HG02678 (cell line): ENCODE measurements around the gene TAF4B.
"Not testable (repeated sequence)": the region's sequence is repeated elsewhere in the genome, so short reads cannot be mapped to it uniquely, and the experiment has no call there.

Experiments used
- ATAC-seq: cut with Tn5 transposase; IDR thresholded peaks from one replicate; pipeline ENCODE4 v1.9.1; 2021; ENCODE audit warnings: mild to moderate bottlenecking, moderate library complexity; ENCODE audit not compliant: unreplicated experiment

Gene TAF4B, protein sequence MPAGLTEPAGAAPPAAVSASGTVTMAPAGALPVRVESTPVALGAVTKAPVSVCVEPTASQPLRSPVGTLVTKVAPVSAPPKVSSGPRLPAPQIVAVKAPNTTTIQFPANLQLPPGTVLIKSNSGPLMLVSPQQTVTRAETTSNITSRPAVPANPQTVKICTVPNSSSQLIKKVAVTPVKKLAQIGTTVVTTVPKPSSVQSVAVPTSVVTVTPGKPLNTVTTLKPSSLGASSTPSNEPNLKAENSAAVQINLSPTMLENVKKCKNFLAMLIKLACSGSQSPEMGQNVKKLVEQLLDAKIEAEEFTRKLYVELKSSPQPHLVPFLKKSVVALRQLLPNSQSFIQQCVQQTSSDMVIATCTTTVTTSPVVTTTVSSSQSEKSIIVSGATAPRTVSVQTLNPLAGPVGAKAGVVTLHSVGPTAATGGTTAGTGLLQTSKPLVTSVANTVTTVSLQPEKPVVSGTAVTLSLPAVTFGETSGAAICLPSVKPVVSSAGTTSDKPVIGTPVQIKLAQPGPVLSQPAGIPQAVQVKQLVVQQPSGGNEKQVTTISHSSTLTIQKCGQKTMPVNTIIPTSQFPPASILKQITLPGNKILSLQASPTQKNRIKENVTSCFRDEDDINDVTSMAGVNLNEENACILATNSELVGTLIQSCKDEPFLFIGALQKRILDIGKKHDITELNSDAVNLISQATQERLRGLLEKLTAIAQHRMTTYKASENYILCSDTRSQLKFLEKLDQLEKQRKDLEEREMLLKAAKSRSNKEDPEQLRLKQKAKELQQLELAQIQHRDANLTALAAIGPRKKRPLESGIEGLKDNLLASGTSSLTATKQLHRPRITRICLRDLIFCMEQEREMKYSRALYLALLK

DNA sequence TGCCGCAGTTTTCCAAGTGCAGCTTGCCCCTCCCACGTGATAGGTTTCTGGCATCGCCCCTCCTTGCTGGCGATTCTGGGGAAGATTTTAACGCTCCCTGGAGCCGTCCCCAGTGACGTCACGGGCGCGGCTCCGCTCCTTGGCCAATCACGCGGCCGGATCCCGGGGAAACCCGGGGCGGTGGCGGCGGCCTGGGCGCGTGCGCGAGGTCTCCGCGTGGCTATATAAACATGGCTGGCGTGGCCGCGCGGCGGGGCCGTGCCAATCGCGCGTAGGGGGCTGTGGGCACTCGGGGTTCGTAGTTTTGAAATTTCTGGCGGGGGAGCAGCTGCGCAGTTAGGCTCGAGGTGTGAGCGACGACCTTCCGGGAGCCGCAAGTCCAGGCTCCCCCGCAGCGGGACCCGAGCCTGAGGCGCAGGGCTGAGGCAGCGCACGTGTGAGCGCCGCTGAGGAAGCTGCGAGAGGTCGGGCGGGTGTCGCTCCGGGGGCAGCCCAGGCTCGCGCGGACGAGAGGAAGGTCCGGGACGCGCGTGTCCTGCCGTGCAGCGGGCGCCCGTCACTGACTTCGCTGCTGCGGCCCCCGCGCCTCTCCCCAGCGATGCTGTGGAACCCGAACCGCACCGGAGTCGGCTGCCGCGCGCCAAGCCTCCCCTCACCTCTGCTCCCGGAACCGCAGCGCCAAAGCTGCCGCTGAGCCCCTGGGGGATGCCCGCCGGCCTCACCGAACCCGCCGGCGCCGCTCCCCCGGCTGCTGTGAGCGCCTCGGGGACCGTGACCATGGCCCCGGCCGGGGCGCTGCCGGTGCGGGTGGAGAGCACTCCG lies at the start of gene TAF4B:
TAF4B (plus strand) TSS at position 217 of the 822 bp plus-strand sequence; CDS start at position 706, 489 bp downstream.
- ATAC-seq: peak; percentile 88

DNA sequence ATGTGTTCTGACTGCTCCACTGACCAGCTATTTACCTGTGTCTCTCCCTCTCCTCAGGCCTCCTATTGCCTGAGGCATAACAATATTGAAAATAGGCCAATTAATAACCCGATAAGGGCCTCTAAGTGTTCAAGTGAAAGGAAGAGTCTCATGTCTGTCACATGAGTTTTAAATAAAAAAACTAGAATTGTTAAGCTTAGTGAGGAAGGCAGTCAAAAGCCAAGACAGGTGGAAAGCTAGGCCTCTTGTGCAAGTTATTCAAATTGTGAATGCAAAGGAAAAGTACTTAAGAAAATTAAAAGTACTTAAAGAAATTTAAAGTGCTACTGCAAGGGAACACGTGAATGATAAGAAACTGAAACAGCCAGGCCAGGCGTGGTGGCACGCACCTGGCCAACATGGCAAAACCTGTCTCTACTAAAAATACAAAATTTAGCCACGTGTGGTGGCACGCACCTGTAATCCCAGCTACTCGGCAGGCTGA lies 44.9 kb upstream of the TAF4B start:
- ATAC-seq: peak; percentile 81

DNA sequence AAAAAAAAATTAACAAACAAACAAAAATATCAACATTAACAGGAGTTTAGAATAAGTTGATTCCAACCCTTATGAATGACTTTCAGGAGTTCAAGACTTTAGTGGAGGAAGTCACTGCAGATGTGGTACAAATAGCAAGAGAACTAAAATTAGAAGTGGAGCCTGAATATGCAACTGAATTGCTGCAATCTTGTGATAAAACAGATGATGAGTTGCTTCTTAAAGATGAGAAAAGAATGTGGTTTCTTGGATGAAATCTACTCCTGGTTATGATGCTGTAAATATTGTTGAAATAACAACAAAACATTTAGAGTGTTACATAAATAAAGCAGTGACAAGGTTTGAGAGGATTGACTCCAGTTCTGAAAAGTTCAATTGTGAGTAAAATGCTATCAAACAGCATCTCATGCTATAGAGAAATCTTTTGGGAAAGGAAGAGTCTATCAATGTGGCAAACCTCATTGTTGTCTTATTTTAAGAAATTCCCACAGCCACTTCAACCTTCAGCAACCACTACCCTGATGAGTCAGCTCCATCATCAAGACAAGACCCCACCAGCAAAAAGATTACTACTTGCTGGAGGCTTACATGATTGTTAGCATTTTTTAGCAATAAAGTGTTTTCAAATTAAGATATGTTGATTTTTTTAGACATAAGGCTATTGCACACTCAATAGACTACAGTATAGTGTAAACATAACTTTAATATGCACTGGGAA lies 42.7 kb upstream of the TAF4B start:
- ATAC-seq: no peak

DNA sequence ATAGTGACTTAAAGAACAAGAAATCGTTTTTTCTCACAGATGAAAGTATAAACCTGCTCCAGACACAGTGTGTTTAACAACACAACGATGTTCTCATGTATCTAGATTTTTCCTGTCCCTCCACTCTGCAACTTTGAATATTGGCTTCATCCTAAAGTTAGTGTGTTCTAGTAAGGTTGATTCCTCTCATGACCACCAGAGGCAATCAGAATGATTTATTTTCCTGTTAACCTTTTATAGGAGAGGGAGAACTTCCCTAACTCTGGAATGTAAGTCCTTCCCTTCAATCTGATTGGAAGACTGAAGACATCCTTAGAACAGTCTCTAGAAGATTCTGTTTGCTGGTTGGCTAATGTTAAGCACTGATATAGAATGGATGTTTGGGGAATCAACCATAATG lies 41.0 kb upstream of the TAF4B start:
- no peak for ATAC-seq

DNA sequence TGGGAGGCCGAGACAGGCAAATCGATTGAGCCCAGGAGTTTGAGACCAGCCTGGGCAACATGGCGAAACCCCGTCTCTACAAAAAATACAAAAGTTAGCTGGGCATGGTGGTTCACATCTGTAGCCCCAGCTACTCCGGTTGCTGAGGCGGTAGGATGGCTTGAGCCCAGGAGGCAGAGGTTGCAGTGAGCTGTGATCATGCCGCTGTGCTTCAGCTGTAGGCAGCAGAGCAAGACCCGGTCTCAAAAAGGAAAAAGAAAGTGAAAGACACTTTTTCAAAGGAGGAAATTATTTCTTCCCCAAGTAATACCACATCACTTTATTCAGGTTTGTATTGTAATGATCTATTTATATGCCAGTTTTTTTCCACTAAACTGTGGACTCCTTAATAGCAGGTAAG lies 35.7 kb upstream of the TAF4B start:
- ATAC-seq: peak; percentile 80

DNA sequence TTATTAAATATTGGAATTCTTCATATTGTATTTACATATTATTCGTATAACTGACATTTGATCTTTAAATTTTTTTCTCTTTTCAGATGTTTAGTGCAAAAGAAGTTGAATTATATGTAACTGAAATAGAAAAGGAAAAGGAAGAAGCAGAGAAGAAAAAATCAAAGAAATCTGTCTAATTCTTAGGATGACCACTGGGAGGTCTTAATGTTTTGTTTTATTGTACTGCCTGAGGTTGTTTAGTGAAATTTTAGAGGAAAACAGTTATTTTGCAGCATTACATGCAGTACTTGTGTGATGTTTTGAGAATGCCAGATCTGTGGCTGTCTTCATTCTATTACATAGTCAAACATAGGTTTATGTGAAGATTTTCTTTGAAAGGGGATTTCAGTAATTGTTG lies 34.0 kb upstream of the TAF4B start:
- ATAC-seq: no peak

DNA sequence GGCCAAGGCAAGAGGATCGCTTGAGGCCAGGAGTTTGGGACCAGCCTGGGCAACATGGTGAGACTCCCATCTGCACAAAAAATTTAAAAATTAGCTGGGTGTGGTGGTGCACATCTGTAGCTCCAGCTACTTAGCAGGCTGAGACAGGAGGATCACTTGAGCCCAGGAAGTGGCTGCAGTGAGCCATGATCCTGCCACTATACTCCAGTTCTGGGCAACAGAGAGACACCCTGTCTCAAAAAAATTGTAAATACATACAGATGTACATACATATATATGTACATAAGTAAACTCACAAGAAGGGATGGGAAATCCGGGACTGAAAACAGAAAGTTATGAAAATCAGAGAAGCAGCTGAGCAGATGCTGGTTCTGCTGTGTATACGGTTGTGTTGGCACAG lies 29.6 kb upstream of the TAF4B start:
- ATAC-seq: no peak

DNA sequence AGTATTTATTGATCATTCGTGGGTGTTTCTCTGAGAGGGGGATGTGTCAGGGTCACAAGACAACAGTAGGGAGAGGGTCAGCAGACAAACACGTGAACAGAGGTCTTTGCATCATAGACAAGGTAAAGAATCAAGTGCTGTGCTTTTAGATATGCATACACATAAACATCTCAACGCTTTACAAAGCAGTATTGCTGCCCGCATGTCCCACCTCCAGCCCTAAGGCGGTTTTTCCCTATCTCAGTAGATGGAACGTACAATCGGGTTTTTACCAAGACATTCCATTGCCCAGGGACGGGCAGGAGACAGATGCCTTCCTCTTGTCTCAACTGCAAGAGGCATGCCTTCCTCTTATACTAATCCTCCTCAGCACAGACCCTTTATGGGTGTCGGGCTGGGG lies 24.2 kb upstream of the TAF4B start:
- not testable (repeated sequence) for ATAC-seq

DNA sequence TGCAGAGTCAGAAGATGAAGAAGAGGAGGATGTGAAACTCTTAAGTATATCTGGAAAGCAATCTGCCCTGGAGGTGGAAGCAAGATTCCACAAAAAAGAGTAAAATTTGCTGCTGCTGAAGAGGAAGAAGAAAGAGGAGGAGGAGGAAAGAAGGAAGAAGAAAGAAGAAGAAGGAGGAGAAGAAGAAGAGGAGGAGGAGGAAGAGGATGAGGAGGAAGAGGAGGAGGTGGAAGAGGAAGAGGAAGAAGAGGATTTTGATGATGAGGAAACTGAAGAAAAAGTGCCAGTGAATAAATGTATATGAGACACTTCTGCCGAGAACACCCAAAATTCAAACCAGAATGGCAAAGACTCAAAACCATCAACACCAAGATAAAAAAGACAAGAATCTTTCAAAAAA lies 20.9 kb upstream of the TAF4B start:
- ATAC-seq: no peak

DNA sequence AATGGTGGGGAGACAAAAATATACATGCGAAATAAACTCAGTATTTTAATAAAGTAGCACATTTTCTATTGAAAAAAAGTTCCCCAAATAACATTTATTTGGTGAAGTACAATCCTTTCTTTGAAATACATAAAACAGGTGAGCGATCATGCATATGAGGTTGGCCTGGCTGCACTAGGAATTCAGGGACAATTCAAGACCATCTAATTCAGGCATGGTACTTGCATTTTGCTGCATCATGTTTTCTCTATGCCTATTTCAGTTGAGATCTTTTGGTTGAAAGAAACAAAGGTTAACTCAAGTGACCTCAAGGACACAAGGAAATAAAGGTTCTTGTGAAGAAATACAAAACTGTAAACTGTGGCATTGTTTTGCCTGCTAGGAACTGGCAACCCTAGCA lies 19.8 kb upstream of the TAF4B start:
- no peak for ATAC-seq

DNA sequence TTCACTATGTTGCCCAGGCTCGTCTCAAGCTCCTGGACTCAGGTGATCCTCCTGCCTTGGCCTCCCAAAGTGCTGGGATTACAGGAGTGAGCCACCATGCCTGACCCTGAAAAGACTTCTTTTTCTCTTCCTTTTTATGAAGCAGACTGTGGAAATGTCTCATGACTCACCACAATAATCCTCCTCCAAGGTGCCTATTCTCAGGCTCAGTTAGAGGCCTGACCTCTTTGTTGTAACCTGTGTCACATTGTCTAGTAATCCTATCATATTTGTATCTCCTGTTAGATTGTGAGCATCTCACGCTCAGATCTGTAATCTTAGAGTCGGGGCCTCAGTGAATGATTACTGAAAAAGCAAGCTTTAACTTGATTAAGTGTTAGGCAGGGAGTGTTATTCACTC lies 18.3 kb upstream of the TAF4B start:
- ATAC-seq: no peak

DNA sequence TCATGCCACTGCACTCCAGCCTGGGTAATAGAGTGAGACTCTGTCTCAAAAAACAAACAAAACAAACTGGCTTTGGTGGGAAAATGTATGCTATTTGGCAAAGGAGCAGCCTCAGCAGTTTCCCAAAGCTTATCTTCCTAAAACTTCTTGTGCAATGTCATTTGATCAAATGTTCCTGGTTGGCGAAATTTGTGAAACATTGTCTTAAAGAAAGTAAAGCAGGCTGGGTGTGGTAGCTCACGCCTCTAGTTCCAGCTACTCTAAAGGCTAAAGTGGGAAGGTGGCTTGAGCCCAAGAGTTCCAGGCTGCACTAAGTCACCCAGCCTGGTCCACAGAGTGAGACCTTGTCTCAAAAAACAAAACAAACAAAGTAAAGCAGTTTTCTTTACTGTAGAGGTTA lies 17.3 kb upstream of the TAF4B start:
- no peak for ATAC-seq

DNA sequence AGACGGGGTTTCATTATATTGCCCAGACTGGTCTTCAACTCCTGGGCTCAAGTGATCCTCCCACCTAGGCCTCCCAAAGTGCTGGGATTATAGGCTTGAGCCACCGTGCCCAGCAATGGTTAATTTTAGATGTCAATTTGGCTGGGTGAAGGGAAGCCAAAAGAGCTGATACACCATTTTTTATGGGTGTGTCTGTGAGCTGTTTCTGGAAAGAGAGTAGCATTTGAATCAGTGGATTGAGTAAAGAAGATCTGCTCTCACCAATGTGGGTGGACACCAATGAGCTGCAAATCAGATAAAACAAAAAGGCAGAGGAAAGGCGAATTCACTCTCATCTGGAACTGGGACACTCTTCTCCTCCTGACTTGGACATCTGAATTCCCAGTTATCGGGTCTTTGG lies 16.1 kb upstream of the TAF4B start:
- ATAC-seq: no peak

DNA sequence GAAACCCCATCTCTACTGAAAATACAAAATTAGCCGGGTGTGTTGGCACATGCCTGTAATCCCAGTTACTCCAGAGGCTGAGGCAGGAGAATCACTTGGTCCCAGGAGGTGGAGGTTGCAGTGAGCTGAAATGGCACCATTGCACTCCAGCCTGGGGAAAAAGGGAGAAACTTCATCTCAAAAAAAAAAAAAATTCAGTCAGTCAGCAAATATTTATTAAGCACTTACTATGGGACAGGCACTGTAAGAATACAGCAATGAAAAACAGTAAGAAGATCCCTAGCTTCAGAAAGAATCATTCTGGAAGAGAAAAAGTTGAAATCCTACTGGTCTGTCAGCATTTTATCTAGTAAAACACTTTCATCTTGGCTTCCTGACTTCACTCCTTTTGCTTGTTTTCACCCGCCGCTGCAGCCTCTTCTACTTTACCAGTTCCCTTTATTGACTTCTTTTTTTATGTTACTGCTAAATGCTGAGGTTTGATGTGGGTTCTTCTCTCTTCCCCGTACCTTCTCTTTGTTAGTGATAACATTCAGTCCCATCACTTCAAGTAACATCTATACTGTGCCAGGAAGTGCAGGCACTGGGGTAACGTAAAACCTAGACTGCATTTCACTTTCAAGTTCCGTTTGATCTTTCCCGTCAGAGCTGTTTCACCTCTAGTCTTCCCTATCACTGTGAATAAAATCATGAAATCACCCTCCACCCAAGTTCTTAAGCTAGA lies 10.8 kb upstream of the TAF4B start:
- peak; percentile 98 for ATAC-seq

DNA sequence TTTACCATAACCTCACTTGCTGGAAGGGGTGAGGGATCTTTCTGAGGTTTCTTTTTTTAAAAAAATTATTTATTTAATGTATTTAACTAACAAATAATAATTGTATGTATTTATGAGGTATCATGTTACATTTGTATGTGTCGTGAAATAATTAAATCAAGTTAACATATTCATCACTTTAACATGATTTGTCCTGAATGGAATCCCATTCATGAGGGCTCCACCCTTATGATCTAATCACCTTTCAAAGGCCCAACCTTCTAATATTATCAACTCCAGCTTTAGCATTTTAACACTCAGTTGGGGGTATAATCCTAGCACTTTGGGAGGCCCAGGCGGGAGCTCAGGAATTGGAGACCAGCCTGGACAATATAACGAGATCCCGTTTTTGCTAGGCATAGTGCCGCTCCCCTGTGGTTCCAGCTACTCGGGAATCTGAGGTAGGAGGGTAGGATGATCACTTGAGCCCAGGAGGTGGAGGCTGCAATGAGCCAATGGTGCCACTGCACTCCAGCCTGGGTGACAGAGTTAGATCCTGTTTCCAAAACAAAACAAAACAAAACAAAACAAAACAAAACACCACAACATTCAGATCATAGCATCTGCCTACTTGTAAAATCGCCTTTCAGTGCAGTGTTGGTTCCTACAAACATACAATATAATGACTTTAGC lies 1.1 kb upstream of the TAF4B start:
- ATAC-seq: no peak

DNA sequence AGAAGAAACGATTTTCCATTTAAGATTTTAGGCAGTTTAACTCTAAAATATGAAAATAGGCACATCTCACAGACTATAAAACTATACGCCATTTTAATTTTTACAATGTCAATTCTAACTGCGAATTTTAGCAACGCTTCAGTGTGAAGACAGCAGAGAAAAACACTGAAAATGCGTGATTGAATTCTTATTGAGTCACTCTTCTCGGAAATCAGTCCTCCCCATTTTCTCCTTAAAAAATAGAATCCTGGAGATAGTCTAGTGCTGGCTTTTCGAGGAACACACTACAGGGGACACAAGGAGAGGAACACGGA lies 373 bp upstream of the TAF4B start:
- no peak for ATAC-seq

DNA sequence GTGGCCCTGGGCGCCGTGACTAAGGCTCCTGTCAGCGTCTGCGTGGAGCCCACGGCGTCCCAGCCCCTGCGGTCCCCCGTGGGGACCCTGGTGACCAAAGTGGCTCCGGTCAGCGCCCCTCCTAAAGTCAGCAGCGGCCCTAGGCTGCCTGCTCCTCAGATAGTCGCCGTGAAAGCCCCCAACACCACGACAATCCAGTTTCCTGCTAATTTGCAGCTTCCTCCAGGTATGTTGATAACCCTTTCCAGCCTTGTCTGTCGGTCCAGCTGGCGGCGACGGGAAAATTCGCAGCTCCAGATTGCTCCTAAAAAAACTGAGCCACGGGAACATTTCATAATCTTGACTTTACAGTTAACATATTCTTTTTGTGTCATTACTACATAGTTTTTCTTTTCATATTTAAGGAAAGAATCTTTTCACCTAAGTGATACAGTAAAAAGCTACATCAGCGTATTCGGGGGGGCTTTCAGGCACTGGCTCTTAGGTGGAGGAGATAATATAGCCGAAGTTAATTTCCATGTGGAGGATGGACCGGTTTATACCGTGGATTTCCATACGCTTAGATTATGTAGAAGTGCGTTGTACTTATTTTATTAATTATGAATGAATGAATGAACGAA lies 916 bp downstream of the TAF4B start:
- no peak for ATAC-seq

DNA sequence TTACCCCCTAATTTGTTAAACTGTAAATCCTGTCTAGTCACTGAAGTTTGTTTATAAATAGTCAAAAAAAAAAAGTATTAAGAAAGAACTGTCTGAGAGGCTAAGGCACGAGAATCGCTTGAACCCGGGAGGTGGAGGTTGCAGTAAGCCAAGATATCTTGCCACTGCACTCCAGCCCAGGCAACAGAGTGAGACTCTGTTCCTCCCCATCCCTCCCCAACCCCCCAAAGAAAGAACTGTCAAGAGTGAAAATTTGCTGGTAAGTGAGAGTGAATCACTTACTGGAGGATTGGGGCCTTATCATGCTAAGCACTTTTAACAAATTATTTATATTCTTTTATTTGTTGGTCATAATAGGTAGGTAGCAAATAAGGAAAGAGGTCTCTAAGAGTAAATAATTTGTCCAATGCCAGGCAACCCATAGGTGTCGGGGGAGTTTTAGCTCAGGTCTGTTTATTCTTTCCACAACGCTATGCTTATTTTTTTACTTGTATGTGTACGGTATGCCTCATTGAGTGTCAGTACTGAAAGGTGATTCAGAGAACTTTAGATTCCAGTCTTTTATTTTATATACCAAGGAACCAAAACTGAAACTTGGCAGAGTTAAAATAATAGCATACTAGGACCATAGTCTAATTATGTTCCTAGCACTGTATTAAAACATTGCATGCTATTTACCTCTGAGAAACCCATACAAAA lies 2.5 kb downstream of the TAF4B start:
- ATAC-seq: no peak
